Esophagus (tissue), 2 donors: ENCODE data around the gene ANKMY1. TPM values are rescaled to one million over a fixed set of nuclear protein-coding genes. Genes with fewer than 3 reads are reported as not detected.

ENCODE experiments used
- H3K27ac ChIP-seq, 2 donors: one replicate each; pipeline ENCODE4 v1.5.1; 2013; ENCODE audit warnings: low read depth in 2 of 2, mild to moderate bottlenecking in 2 of 2, inconsistent platforms in 1 of 2, low read length in 1 of 2, moderate library complexity in 1 of 2
- H3K27me3 ChIP-seq, 2 donors: one replicate each; pipeline ENCODE4 v1.6.1; 2013; ENCODE audit warnings: low read length in 2 of 2, control low read depth in 1 of 2, mild to moderate bottlenecking in 1 of 2; ENCODE audit not compliant: insufficient read depth in 2 of 2, control insufficient read depth in 1 of 2
- H3K36me3 ChIP-seq, 2 donors: one replicate each; pipeline ENCODE4 v1.6.1; 2013; ENCODE audit warnings: low read length in 1 of 2; ENCODE audit not compliant: control insufficient read depth in 2 of 2, insufficient read depth in 2 of 2
- H3K4me1 ChIP-seq, 2 donors: one replicate each; pipeline ENCODE4 v1.6.1; 2013; ENCODE audit warnings: low read length in 1 of 2; ENCODE audit not compliant: control insufficient read depth in 2 of 2, insufficient read depth in 2 of 2
- H3K4me3 ChIP-seq, 2 donors: one replicate each; pipeline ENCODE4 v1.5.1; 2013; ENCODE audit warnings: low read length in 2 of 2, mild to moderate bottlenecking in 2 of 2, low read depth in 1 of 2, moderate library complexity in 1 of 2
- H3K9me3 ChIP-seq, 2 donors: one replicate each; pipeline ENCODE4 v1.6.1; 2013; ENCODE audit warnings: mild to moderate bottlenecking in 2 of 2, low read depth in 1 of 2, low read length in 1 of 2, moderate library complexity in 1 of 2; ENCODE audit not compliant: control insufficient read depth in 2 of 2, insufficient read depth in 1 of 2
- WGBS, 2 donors: extraction: QIAGEN DNeasy Blood & Tissue Kit; methylation state at CpG; one replicate each; pipeline ENCODE4 v1.1.7; 2013; 5-methylcytosine and 5-hydroxymethylcytosine counted together
- polyA plus RNA-seq, 2 donors: library from polyadenylated mRNA; stranded (reverse); fragments of 200-250 nt; gene quantifications; one replicate each; pipeline ENCODE4 v1.2.3, GENCODE V29; 2013
- donor health status: healthy with polysubstance abuse.
- donor health status: Bipolar disorder and iron deficiency.

Gene ANKMY1
- 10 to 100 TPM in 1 of 2 donors, 1 to 10 TPM in 1; 4.8 to 16.2 TPM for polyA plus RNA-seq

GRCh38 chr2:240557808-240558207 is at the start of gene ANKMY1:
Gene ANKMY1 (minus strand): TSS chr2:240557988. CDS start chr2:240557335, 653 bp downstream.
- peaks cover 2 to 7% of the 10 kb centered on the region in 2 donors for H3K36me3 ChIP-seq
- no peaks in the 10 kb centered on the region for H3K9me3 ChIP-seq
- 5 to 7% methylated on average over 22 to 47 of the region's 47 CpGs for WGBS, 2 donors
- H3K27ac ChIP-seq, result no peak within 1 kb of the TSS
- no peaks in the 10 kb centered on the region for H3K27me3 ChIP-seq
- peaks cover 11 to 23% of the 10 kb centered on the region in 2 donors for H3K4me1 ChIP-seq
- peak within 1 kb of the TSS; percentile 33 to 56 for H3K4me3 ChIP-seq

GRCh38 chr2:240605867-240606743 is 48.3 kb upstream of the ANKMY1 start:
- Histone ChIP-seq H3K27ac (no peak overlapping the region), H3K4me3 (no peak overlapping the region), H3K36me3 (peaks cover 0 to 8% of the 10 kb centered on the region in 2 donors), H3K9me3 (no peaks in the 10 kb centered on the region), H3K27me3 (no peaks in the 10 kb centered on the region), H3K4me1 (peaks cover 2 to 8% of the 10 kb centered on the region in 2 donors)
- WGBS, 2 donors, result 76 to 88% methylated on average over 12 of the region's 12 CpGs

- H3K4me3 ChIP-seq, result no peak overlapping the region
- no peak overlapping the region for H3K27ac ChIP-seq
- WGBS, 2 donors, result 73 to 82% methylated on average over 19 of the region's 19 CpGs
- no peaks in the 10 kb centered on the region for H3K27me3 ChIP-seq
- peaks cover 2 to 9% of the 10 kb centered on the region in 2 donors for H3K4me1 ChIP-seq
- peaks cover 0 to 8% of the 10 kb centered on the region in 2 donors for H3K36me3 ChIP-seq
- no peaks in the 10 kb centered on the region for H3K9me3 ChIP-seq
Measured at GRCh38 chr2:240604939-240605716, 47.3 kb upstream of the ANKMY1 start.

- peaks cover 2 to 9% of the 10 kb centered on the region in 2 donors for H3K4me1 ChIP-seq
- H3K27me3 ChIP-seq, result no peaks in the 10 kb centered on the region
- no peak overlapping the region for H3K27ac ChIP-seq
- no peak overlapping the region for H3K4me3 ChIP-seq
- H3K9me3 ChIP-seq, result no peaks in the 10 kb centered on the region
- WGBS, 2 donors, result 38 to 52% methylated on average over 11 of the region's 11 CpGs
- H3K36me3 ChIP-seq, result peaks cover 0 to 9% of the 10 kb centered on the region in 2 donors
Measured at GRCh38 chr2:240604291-240604938, 46.6 kb upstream of the ANKMY1 start.

DNA sequence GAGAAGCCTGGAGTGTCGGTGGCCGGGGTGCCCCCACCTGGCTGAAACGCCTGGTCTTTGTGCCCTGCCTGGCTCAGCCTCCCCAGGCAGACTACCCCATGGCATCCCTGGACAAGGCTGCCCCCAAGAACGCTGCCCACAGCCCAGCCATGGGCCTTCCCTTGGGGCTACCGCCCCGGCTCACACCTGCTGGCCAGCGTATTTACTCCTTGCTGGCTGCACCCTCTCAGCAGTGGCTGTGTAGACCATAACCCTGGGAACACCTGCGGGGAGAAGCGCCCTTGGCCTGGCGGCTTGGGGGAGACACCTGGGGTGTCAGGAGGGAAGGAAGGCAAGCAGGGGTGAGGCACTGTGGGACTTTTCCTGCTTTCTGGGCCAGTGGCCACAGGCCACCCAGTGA is 46.1 kb upstream of the ANKMY1 start:
- no peak overlapping the region for H3K27ac ChIP-seq
- no peaks in the 10 kb centered on the region for H3K9me3 ChIP-seq
- peaks cover 0 to 14% of the 10 kb centered on the region in 2 donors for H3K36me3 ChIP-seq
- H3K27me3 ChIP-seq, result no peaks in the 10 kb centered on the region
- whole genome bisulfite sequencing, 2 donors, result 93 to 94% methylated on average over 10 of the region's 10 CpGs
- H3K4me3 ChIP-seq, result no peak overlapping the region
- H3K4me1 ChIP-seq, result peaks cover 2 to 9% of the 10 kb centered on the region in 2 donors

DNA sequence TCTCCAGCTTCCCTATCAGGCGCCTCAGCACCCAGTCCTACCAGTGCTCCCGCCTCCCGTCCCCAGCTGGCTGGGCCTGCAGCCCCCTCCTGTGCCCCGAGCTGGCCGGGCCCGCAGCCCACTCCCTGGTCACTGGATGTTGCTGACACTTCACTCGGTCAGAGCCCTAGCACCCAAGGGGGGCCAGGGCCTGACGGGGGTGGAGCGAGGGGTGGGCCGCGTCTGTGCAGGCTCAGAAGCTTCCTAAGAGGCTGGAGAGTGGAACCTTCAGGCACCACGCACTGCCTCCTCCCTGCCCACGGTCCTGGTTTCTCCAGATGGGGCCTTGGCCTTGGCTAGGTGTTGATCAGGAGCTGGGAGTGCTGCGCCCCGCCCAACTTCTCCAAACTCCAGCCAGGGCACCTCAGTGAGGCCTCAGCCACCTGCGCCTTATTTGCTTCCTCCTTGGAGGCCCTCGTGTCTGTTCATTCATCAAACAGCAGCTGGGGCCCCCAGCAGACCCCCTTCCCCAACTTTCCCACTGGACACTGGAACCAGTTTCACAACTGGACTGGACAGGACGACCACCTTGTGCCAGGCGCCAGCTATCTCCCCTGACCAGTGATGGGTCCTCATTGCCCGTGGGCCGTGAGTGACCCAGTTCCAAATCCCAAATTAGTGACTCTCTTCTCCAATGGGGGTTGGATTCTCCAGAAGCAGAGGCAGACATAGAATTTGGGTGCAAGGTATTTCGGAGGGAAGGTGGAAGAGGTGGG is 45.5 kb upstream of the ANKMY1 start:
- peaks cover 0 to 20% of the 10 kb centered on the region in 2 donors for H3K36me3 ChIP-seq
- WGBS, 2 donors, result 88 to 91% methylated on average over 22 of the region's 22 CpGs
- H3K27ac ChIP-seq, result no peak overlapping the region
- no peaks in the 10 kb centered on the region for H3K27me3 ChIP-seq
- no peaks in the 10 kb centered on the region for H3K9me3 ChIP-seq
- no peak overlapping the region for H3K4me3 ChIP-seq
- peaks cover 2 to 9% of the 10 kb centered on the region in 2 donors for H3K4me1 ChIP-seq

DNA sequence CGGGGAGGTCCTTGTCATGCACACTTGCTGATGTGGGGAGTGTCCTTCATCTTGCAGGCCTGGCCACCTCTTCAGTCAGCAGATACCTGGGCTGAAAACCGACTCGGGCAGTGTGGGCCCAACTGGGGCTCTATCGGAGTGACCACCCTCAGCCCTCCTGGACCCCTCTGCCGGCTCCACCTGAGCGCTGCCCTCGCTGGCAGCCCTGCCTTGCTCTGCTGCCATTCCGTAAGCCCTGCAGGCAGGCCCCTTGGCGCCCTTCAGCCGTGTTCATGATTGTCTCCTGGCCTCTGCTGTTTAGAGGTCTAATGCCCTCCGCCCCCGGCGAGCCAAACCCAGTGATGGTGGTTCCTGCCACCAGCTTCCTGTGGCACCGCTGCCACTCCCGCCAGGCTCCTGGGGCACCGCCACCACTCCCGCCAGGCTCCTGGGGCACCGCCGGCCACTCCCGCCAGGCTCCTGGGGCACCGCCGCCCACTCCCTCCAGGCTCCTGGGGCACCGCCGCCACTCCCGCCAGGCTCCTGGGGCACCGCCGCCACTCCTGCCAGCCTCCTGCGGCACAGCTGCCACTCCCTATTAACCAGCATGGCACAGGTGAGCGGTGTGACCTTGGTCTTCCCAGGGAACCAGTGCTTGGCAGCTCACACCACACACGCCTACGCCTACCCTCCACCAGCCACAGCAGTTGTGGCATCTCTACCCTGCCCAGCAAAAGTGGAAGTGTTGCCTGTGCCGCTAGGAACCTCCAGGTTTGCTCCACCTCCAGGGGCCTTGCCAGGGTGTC is 44.7 kb upstream of the ANKMY1 start:
- H3K27ac ChIP-seq, result no peak overlapping the region
- 88 to 91% methylated on average over 26 to 32 of the region's 32 CpGs for WGBS, 2 donors
- no peaks in the 10 kb centered on the region for H3K9me3 ChIP-seq
- no peaks in the 10 kb centered on the region for H3K27me3 ChIP-seq
- H3K36me3 ChIP-seq, result peaks cover 0 to 27% of the 10 kb centered on the region in 2 donors
- peaks cover 2 to 9% of the 10 kb centered on the region in 2 donors for H3K4me1 ChIP-seq
- no peak overlapping the region for H3K4me3 ChIP-seq

DNA sequence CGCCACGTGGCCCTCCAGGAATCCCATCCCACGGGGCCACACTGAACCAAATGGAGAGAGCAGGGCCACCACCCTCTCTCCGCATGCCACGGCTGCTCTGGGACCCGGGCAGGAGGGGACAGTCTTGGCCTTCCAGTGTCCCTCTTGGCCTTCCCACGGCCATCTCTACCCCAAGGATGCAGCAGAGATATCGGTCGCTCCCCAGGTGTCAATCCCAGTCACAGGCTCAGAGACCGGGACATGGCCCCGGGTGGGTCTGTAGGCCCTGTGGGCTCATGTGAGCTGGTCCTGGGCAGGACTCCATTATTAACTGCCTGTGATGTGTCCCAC is 44.0 kb upstream of the ANKMY1 start:
- no peaks in the 10 kb centered on the region for H3K9me3 ChIP-seq
- peaks cover 0 to 33% of the 10 kb centered on the region in 2 donors for H3K36me3 ChIP-seq
- WGBS, 2 donors, result 93 to 94% methylated on average over 11 of the region's 11 CpGs
- no peak overlapping the region for H3K4me3 ChIP-seq
- H3K27me3 ChIP-seq, result no peaks in the 10 kb centered on the region
- H3K4me1 ChIP-seq, result peaks cover 2 to 9% of the 10 kb centered on the region in 2 donors
- no peak overlapping the region for H3K27ac ChIP-seq
